GM12878 (cell line): ENCODE results near the gene GABARAPL2.
A peak's percentile ranks its signal among the peaks of the same experiment; 100 is the strongest.

ENCODE experiments used
- CEBPB ChIP-seq, 2 experiments: fragments of 150-350 bp in 1 of 2; IDR thresholded peaks; 2 replicates each; pipeline ENCODE4 v1.6.1; 2012 to 2014; ENCODE audit warnings: low read depth in 2 of 2, low read length in 2 of 2, borderline replicate concordance in 1 of 2, inconsistent platforms in 1 of 2
- CHD2 ChIP-seq: IDR thresholded peaks from 2 replicates; pipeline ENCODE4 v1.6.1; 2011; ENCODE audit warnings: low read depth, low read length, improper control_type of control experiment, borderline replicate concordance
- EGR1 ChIP-seq, 2 experiments: IDR thresholded peaks; 1 replicate in 1 of 2; 2 replicates in 1 of 2; pipeline ENCODE4 v1.6.1; 2011 to 2012; ENCODE audit warnings: low read depth in 2 of 2, low read length in 2 of 2, borderline replicate concordance in 1 of 2, mild to moderate bottlenecking in 1 of 2, moderate library complexity in 1 of 2
- EP300 ChIP-seq, 2 experiments: fragments of 150-350 bp in 1 of 2; IDR thresholded peaks; 2 replicates each; pipeline ENCODE4 v1.6.1; 2011 to 2012; ENCODE audit warnings: low read depth in 2 of 2, low read length in 2 of 2, borderline replicate concordance in 1 of 2, improper control_type of control experiment in 1 of 2, inconsistent platforms in 1 of 2; ENCODE audit not compliant: control insufficient read depth in 1 of 2
- EZH2 ChIP-seq: IDR thresholded peaks from 2 replicates; pipeline ENCODE4 v1.6.1; 2012; ENCODE audit warnings: low read depth, mild to moderate bottlenecking, control low read depth, inconsistent platforms, low read length, borderline replicate concordance; ENCODE audit not compliant: control insufficient read depth
- HDAC6 ChIP-seq: fragments of 200-600 bp; sonication (generic); IDR thresholded peaks from one replicate; pipeline ENCODE4 v1.8.0; 2017; ENCODE audit warnings: antibody characterized with exemption; ENCODE audit not compliant: unreplicated experiment
- MYC ChIP-seq: IDR thresholded peaks from 2 replicates; pipeline ENCODE4 v1.6.1; 2011; ENCODE audit warnings: mild to moderate bottlenecking, low read length, moderate library complexity, inconsistent platforms; ENCODE audit not compliant: insufficient read depth, insufficient replicate concordance, insufficient read length, severe bottlenecking
- POLR2A ChIP-seq: IDR thresholded peaks from 2 replicates; pipeline ENCODE4 v1.6.1; 2011; ENCODE audit warnings: low read depth, mild to moderate bottlenecking, low read length
- RFX5 ChIP-seq: IDR thresholded peaks from 2 replicates; pipeline ENCODE4 v1.6.1; 2011; ENCODE audit warnings: low read depth, low read length, improper control_type of control experiment
- TARDBP ChIP-seq: IDR thresholded peaks from 2 replicates; pipeline ENCODE4 v1.6.1; 2016; ENCODE audit warnings: borderline replicate concordance
- ZNF274 ChIP-seq: IDR thresholded peaks from one replicate; pipeline ENCODE4 v1.8.0; 2011; ENCODE audit not compliant: insufficient read length, insufficient read depth
- TF ChIP-seq, protein P1 (sequence below): fragments of 450-650 bp; IDR thresholded peaks from 2 replicates; pipeline ENCODE4 v1.6.1; 2016; ENCODE audit warnings: mild to moderate bottlenecking
- TF ChIP-seq, protein P2 (sequence below): IDR thresholded peaks from 2 replicates; pipeline ENCODE4 v1.6.1; 2012; ENCODE audit warnings: low read depth, low read length, improper control_type of control experiment
- TF ChIP-seq, protein P3 (sequence below): IDR thresholded peaks from 2 replicates; pipeline ENCODE4 v1.6.1; 2012; ENCODE audit warnings: low read depth, low read length, improper control_type of control experiment

DNA sequence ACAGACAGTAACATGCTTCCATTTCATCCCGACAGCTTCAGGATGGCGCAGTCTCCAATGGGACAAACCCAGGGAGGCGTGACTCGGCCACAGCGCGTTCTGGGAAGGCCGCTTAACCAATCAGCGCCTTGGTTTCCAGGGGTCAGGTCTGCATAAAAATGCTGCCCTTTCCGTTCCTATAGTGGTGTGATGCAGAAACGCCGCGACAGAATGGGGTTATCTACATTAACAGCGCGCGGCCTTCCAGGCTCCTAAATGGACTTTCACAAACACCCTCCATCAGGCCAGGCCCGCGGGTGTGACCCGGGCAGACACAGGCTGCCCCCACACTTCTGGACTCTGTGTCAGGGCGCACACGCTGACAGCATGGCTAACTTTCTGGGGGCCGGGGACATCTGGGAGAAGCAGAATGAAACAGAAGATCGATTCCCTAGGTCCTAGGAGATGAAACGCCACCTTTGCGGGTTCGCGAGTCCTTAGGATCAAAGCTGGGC is 10.9 kb upstream of the GABARAPL2 start:
- TF ChIP-seq, protein P1, sequence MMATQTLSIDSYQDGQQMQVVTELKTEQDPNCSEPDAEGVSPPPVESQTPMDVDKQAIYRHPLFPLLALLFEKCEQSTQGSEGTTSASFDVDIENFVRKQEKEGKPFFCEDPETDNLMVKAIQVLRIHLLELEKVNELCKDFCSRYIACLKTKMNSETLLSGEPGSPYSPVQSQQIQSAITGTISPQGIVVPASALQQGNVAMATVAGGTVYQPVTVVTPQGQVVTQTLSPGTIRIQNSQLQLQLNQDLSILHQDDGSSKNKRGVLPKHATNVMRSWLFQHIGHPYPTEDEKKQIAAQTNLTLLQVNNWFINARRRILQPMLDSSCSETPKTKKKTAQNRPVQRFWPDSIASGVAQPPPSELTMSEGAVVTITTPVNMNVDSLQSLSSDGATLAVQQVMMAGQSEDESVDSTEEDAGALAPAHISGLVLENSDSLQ = no peak
- TF ChIP-seq HDAC6 (no peak), ZNF274 (no peak), POLR2A (no peak; the same call in 1 of the 2 replicates), TARDBP (no peak), MYC (peak; percentile 26), EP300 (IDR thresholded peaks at IDR 0.05; ENCODE audit: borderline replicate concordance in 1 of 2, control insufficient read depth in 1 of 2, low read depth in 2 of 2, low read length in 2 of 2) (no peak), EGR1 (IDR thresholded peaks at IDR 0.05; ENCODE audit: borderline replicate concordance in 1 of 2, low read depth in 2 of 2, low read length in 2 of 2) (no peak), CEBPB (IDR thresholded peaks at IDR 0.05; ENCODE audit: borderline replicate concordance in 1 of 2, low read depth in 2 of 2, low read length in 2 of 2) (no peak), EZH2 (no peak), RFX5 (no peak), CHD2 (no peak)
- TF ChIP-seq, protein P2, sequence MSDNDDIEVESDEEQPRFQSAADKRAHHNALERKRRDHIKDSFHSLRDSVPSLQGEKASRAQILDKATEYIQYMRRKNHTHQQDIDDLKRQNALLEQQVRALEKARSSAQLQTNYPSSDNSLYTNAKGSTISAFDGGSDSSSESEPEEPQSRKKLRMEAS = no peak
- TF ChIP-seq, protein P3, sequence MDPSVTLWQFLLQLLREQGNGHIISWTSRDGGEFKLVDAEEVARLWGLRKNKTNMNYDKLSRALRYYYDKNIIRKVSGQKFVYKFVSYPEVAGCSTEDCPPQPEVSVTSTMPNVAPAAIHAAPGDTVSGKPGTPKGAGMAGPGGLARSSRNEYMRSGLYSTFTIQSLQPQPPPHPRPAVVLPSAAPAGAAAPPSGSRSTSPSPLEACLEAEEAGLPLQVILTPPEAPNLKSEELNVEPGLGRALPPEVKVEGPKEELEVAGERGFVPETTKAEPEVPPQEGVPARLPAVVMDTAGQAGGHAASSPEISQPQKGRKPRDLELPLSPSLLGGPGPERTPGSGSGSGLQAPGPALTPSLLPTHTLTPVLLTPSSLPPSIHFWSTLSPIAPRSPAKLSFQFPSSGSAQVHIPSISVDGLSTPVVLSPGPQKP = no peak
